HepG2 (cell line): ENCODE data around the gene WDR59. TPM values are rescaled to one million over a fixed set of nuclear protein-coding genes. Genes with fewer than 3 reads are reported as not detected.

ENCODE experiments used
- CCDC6 ChIP-seq: sonication (generic); formaldehyde crosslinking; IDR thresholded peaks from 2 replicates; pipeline ENCODE4 v1.8.1; 2022; ENCODE audit warnings: mild to moderate bottlenecking, missing genetic modification reagents, moderate library complexity
- CEBPG ChIP-seq: IDR thresholded peaks from 2 replicates; pipeline ENCODE4 v1.6.1; 2016
- ELF4 ChIP-seq: sonication (generic); formaldehyde crosslinking; IDR thresholded peaks from 2 replicates; pipeline ENCODE4 v1.5.0; 2020; ENCODE audit warnings: missing genetic modification reagents, mild to moderate bottlenecking, moderate library complexity, borderline replicate concordance
- EZH2 ChIP-seq: conservative IDR thresholded peaks from 2 replicates; pipeline ENCODE4 v1.6.1; 2012; ENCODE audit warnings: mild to moderate bottlenecking, low read depth, low read length, moderate library complexity
- RORA ChIP-seq: sonication (generic); formaldehyde crosslinking; IDR thresholded peaks from 2 replicates; pipeline ENCODE4 v1.5.0; 2020; ENCODE audit warnings: mild to moderate bottlenecking, missing genetic modification reagents, moderate library complexity
- SOX13 ChIP-seq, 3 experiments: fragments of 450-650 bp in 1 of 3; sonication (generic) in 1 of 3; formaldehyde crosslinking in 1 of 3; IDR thresholded peaks in 2 of 3; conservative IDR thresholded peaks in 1 of 3; 2 replicates each; pipeline versions ENCODE4 v1.5.0 to v1.6.1; 2016 to 2020; ENCODE audit warnings: antibody characterized with exemption in 1 of 3, mild to moderate bottlenecking in 1 of 3, missing compliant biosample characterization in 1 of 3, missing genetic modification reagents in 1 of 3, moderate library complexity in 1 of 3
- ZBTB38 ChIP-seq: sonication (generic); formaldehyde crosslinking; IDR thresholded peaks from 2 replicates; pipeline ENCODE4 v1.5.1; 2020; ENCODE audit warnings: mild to moderate bottlenecking, missing genetic modification reagents
- ZNF331 ChIP-seq: sonication (generic); formaldehyde crosslinking; IDR thresholded peaks from 2 replicates; pipeline ENCODE4 v1.4.0; 2020; ENCODE audit warnings: missing genetic modification reagents
- ZNF382 ChIP-seq: sonication (generic); formaldehyde crosslinking; IDR thresholded peaks from 2 replicates; pipeline ENCODE4 v1.5.0; 2020; ENCODE audit warnings: missing genetic modification reagents, mild to moderate bottlenecking, borderline replicate concordance
- ZNF747 ChIP-seq: sonication (generic); formaldehyde crosslinking; IDR thresholded peaks from 2 replicates; pipeline ENCODE4 v1.8.1; 2023; ENCODE audit warnings: missing genetic modification reagents, mild to moderate bottlenecking, borderline replicate concordance
- ZNF891 ChIP-seq: sonication (generic); formaldehyde crosslinking; IDR thresholded peaks from 2 replicates; pipeline ENCODE4 v1.5.0; 2020; ENCODE audit warnings: mild to moderate bottlenecking, missing genetic modification reagents
- polyA plus RNA-seq, 8 experiments: library from polyadenylated mRNA; depleted of rRNA in 3 of 8; stranded (reverse) in 7 of 8; unstranded in 1 of 8; fragments of >200 nt; fragmentation: Illumina TruSeq in 4 of 8; extraction: Trizol in 4 of 8; gene quantifications; 2 replicates each; pipeline versions ENCODE4 v1.2.1 to v1.2.3, GENCODE V29; 2011 to 2016; ENCODE audit warnings: low read depth in 4 of 8, missing spikeins in 1 of 8, mixed read lengths in 1 of 8; ENCODE audit not compliant: insufficient read depth in 1 of 8
- total RNA-seq, 5 experiments: library from RNA; depleted of rRNA; stranded (reverse); fragments of >200 nt; fragmentation: Illumina TruSeq; extraction: Trizol; gene quantifications; 2 replicates each; pipeline ENCODE4 v1.2.3, GENCODE V29; 2016; ENCODE audit warnings: low read depth in 1 of 5
- TF ChIP-seq, protein P1 (sequence below): sonication (generic); formaldehyde crosslinking; IDR thresholded peaks from 2 replicates; pipeline ENCODE4 v1.5.0; 2020; ENCODE audit warnings: mild to moderate bottlenecking, missing genetic modification reagents, borderline replicate concordance
- TF ChIP-seq, protein P2 (sequence below): sonication (generic); formaldehyde crosslinking; IDR thresholded peaks from 2 replicates; pipeline ENCODE4 v1.8.0; 2023; ENCODE audit warnings: mild to moderate bottlenecking, missing genetic modification reagents
- TF ChIP-seq, protein P3 (sequence below): sonication (generic); formaldehyde crosslinking; IDR thresholded peaks from 2 replicates; pipeline ENCODE4 v1.5.0; 2020; ENCODE audit warnings: missing genetic modification reagents, mild to moderate bottlenecking, borderline replicate concordance
- TF ChIP-seq, protein P4 (sequence below): sonication (generic); formaldehyde crosslinking; IDR thresholded peaks from 2 replicates; pipeline ENCODE4 v1.4.0; 2020; ENCODE audit warnings: missing genetic modification reagents
- TF ChIP-seq, protein P5 (sequence below), 2 experiments: sonication (generic) in 1 of 2; formaldehyde crosslinking in 1 of 2; IDR thresholded peaks; 2 replicates each; pipeline versions ENCODE4 v1.4.0 to v1.6.1; 2016 to 2020; ENCODE audit warnings: borderline replicate concordance in 1 of 2, low read depth in 1 of 2, mild to moderate bottlenecking in 1 of 2, missing genetic modification reagents in 1 of 2

Gene WDR59
- total and polyA plus RNA-seq, 2 of the 13 experiments (the other 11 are each of a cell fraction or from before 2014, with no cell fraction given): 65.2 to 306 TPM

DNA sequence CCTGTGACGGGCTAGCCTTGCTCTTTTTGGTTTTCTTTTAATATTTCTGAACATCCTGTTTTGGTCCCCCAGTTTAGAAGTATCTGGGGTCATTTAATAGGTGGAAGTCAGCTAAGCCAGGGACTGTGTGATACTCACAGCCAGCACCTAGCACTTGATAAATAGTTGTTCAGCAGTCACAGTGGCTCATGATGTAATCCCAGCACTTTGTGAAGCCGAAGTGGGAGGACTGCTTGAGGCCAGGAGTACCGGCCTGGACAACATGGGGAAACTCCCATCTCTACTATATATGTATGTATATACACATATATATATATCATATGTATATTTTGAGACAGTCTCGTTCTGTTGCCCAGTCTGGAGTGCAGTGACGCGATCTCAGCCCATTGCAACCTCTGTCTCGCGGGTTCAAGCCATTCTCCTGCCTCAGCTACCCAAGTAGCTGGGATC, 12.1 kb upstream of the WDR59 start (continued):
- TF ChIP-seq, protein P1, sequence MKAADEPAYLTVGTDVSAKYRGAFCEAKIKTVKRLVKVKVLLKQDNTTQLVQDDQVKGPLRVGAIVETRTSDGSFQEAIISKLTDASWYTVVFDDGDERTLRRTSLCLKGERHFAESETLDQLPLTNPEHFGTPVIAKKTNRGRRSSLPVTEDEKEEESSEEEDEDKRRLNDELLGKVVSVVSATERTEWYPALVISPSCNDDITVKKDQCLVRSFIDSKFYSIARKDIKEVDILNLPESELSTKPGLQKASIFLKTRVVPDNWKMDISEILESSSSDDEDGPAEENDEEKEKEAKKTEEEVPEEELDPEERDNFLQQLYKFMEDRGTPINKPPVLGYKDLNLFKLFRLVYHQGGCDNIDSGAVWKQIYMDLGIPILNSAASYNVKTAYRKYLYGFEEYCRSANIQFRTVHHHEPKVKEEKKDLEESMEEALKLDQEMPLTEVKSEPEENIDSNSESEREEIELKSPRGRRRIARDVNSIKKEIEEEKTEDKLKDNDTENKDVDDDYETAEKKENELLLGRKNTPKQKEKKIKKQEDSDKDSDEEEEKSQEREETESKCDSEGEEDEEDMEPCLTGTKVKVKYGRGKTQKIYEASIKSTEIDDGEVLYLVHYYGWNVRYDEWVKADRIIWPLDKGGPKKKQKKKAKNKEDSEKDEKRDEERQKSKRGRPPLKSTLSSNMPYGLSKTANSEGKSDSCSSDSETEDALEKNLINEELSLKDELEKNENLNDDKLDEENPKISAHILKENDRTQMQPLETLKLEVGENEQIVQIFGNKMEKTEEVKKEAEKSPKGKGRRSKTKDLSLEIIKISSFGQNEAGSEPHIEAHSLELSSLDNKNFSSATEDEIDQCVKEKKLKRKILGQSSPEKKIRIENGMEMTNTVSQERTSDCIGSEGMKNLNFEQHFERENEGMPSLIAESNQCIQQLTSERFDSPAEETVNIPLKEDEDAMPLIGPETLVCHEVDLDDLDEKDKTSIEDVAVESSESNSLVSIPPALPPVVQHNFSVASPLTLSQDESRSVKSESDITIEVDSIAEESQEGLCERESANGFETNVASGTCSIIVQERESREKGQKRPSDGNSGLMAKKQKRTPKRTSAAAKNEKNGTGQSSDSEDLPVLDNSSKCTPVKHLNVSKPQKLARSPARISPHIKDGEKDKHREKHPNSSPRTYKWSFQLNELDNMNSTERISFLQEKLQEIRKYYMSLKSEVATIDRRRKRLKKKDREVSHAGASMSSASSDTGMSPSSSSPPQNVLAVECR: 0 out of 2 replicates have a peak, but pooled peaks have one; percentile 18
- no peak for TF ChIP-seq SOX13 (IDR thresholded peaks at IDR 0.05)
- TF ChIP-seq SOX13 (CRISPR knock-in tag; conservative IDR thresholded peaks at IDR 0.05 in 1 of 2, IDR thresholded peaks at IDR 0.05 in 1 of 2): peak in 1 of 2 experiments; percentile 74; a peak in 2 of 4 replicates
- TF ChIP-seq, protein P2, sequence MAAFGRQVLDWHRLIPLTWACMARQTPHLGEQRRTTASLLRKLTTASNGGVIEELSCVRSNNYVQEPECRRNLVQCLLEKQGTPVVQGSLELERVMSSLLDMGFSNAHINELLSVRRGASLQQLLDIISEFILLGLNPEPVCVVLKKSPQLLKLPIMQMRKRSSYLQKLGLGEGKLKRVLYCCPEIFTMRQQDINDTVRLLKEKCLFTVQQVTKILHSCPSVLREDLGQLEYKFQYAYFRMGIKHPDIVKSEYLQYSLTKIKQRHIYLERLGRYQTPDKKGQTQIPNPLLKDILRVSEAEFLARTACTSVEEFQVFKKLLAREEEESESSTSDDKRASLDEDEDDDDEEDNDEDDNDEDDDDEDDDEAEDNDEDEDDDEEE (CRISPR knock-in tag): no peak
- TF ChIP-seq, protein P3, sequence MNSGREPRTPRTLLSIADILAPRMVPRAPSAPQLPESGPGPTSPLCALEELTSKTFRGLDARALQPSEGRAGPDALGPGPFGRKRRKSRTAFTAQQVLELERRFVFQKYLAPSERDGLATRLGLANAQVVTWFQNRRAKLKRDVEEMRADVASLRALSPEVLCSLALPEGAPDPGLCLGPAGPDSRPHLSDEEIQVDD (CRISPR knock-in tag): no peak
- no peak for TF ChIP-seq ZNF891
- no peak for TF ChIP-seq RORA (CRISPR knock-in tag)
- peak; percentile 94 for TF ChIP-seq CEBPG
- peak; percentile 74; the same call in 1 of the 2 replicates for TF ChIP-seq ZNF331 (CRISPR knock-in tag)
- no peak for TF ChIP-seq ZNF747
- TF ChIP-seq EZH2: no peak
- TF ChIP-seq CCDC6 (CRISPR knock-in tag): no peak
- TF ChIP-seq, protein P4, sequence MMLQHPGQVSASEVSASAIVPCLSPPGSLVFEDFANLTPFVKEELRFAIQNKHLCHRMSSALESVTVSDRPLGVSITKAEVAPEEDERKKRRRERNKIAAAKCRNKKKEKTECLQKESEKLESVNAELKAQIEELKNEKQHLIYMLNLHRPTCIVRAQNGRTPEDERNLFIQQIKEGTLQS (CRISPR knock-in tag): peak; percentile 60; the same call in 1 of the 2 replicates
- TF ChIP-seq, protein P5, sequence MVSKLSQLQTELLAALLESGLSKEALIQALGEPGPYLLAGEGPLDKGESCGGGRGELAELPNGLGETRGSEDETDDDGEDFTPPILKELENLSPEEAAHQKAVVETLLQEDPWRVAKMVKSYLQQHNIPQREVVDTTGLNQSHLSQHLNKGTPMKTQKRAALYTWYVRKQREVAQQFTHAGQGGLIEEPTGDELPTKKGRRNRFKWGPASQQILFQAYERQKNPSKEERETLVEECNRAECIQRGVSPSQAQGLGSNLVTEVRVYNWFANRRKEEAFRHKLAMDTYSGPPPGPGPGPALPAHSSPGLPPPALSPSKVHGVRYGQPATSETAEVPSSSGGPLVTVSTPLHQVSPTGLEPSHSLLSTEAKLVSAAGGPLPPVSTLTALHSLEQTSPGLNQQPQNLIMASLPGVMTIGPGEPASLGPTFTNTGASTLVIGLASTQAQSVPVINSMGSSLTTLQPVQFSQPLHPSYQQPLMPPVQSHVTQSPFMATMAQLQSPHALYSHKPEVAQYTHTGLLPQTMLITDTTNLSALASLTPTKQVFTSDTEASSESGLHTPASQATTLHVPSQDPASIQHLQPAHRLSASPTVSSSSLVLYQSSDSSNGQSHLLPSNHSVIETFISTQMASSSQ (IDR thresholded peaks at IDR 0.05; ENCODE audit: low read depth): no peak
- TF ChIP-seq, protein P5 (CRISPR knock-in tag; IDR thresholded peaks at IDR 0.05; ENCODE audit: borderline replicate concordance): no peak
- no peak for TF ChIP-seq ELF4 (CRISPR knock-in tag)
- TF ChIP-seq ZBTB38 (CRISPR knock-in tag): no peak
- no peak for TF ChIP-seq ZNF382 (CRISPR knock-in tag)
